Hepatocyte (in vitro differentiated cells): ENCODE measurements around the gene PRSS33. TPM values are rescaled to one million over a fixed set of nuclear protein-coding genes. Genes with fewer than 3 reads are reported as not detected.

Experiments
- DNase-seq: peaks from one replicate; pipeline ENCODE4 v3.0.0-alpha.2; 2016; ENCODE audit warnings: low spot score
- H2AFZ ChIP-seq: fragments of 200-600 bp; sonication (generic); 2 replicates; pipeline ENCODE4 v1.6.0; 2016; ENCODE audit warnings: antibody characterized with exemption, mild to moderate bottlenecking
- H3K27ac ChIP-seq: fragments of 200-600 bp; sonication (generic); 2 replicates; pipeline ENCODE4 v1.5.1; 2016; ENCODE audit warnings: mild to moderate bottlenecking
- H3K27me3 ChIP-seq: fragments of 200-600 bp; sonication (generic); 2 replicates; pipeline ENCODE4 v1.6.1; 2016
- H3K36me3 ChIP-seq: fragments of 200-600 bp; sonication (generic); replicated peaks from 2 replicates; pipeline ENCODE4 v1.5.1; 2016; ENCODE audit warnings: low read depth; ENCODE audit not compliant: insufficient read depth
- H3K4me1 ChIP-seq: fragments of 200-600 bp; sonication (generic); 2 replicates; pipeline ENCODE4 v1.5.1; 2016; ENCODE audit warnings: mild to moderate bottlenecking, moderate library complexity; ENCODE audit not compliant: insufficient read depth
- H3K4me2 ChIP-seq: fragments of 200-600 bp; sonication (generic); 2 replicates; pipeline ENCODE4 v1.6.0; 2016
- H3K4me3 ChIP-seq: fragments of 200-600 bp; sonication (generic); 2 replicates; pipeline ENCODE4 v1.5.1; 2016; ENCODE audit warnings: mild to moderate bottlenecking
- H3K79me2 ChIP-seq: fragments of 200-600 bp; sonication (generic); 2 replicates; pipeline ENCODE4 v1.6.0; 2017; ENCODE audit warnings: mild to moderate bottlenecking
- H3K9me2 ChIP-seq: fragments of 200-600 bp; sonication (generic); replicated peaks from 2 replicates; pipeline ENCODE4 v1.6.0; 2017; ENCODE audit warnings: mild to moderate bottlenecking; ENCODE audit not compliant: insufficient read depth
- H3K9me3 ChIP-seq: fragments of 200-600 bp; sonication (generic); 2 replicates; pipeline ENCODE4 v1.5.1; 2016; ENCODE audit warnings: low read depth, mild to moderate bottlenecking
- H4K20me1 ChIP-seq: fragments of 200-600 bp; sonication (generic); 2 replicates; pipeline ENCODE4 v1.6.0; 2016; ENCODE audit warnings: mild to moderate bottlenecking; ENCODE audit not compliant: insufficient read depth, poor library complexity, severe bottlenecking
- EZH2 ChIP-seq: fragments of 200-600 bp; sonication (generic); IDR thresholded peaks from 2 replicates; pipeline ENCODE4 v1.6.1; 2016; ENCODE audit warnings: antibody characterized with exemption, mild to moderate bottlenecking, borderline replicate concordance
- EZH2phosphoT487 ChIP-seq: fragments of 200-600 bp; sonication (generic); IDR thresholded peaks from one replicate; pipeline ENCODE4 v1.6.1; 2018; ENCODE audit warnings: antibody characterized with exemption, mild to moderate bottlenecking, low read depth, moderate library complexity; ENCODE audit not compliant: unreplicated experiment, severe bottlenecking
- WGBS: methylation state at CpG from one replicate; pipeline ENCODE4 v1.1.6; 2016; ENCODE audit warnings: low lambda C conversion rate; ENCODE audit errors: missing lambda C conversion rate; 5-methylcytosine and 5-hydroxymethylcytosine counted together
- polyA plus RNA-seq: library from polyadenylated mRNA; unstranded; fragments of >200 nt; fragmentation: Nextera tagmentation; extraction: Ambion mirVana; gene quantifications from 2 replicates; pipeline ENCODE4 v1.2.1, GENCODE V29; 2016
- total RNA-seq: library from RNA; depleted of rRNA; stranded (reverse); fragments of >200 nt; gene quantifications from 2 replicates; pipeline ENCODE4 v1.2.3, GENCODE V29; 2014
- TF ChIP-seq, protein P1 (sequence below): fragments of 200-600 bp; sonication (generic); IDR thresholded peaks from 2 replicates; pipeline ENCODE4 v1.5.1; 2016; ENCODE audit warnings: antibody characterized with exemption, mild to moderate bottlenecking; ENCODE audit not compliant: poor library complexity

PRSS33 gene
- total and polyA plus RNA-seq, 2 experiments from 2014 or later, result not detected

DNA sequence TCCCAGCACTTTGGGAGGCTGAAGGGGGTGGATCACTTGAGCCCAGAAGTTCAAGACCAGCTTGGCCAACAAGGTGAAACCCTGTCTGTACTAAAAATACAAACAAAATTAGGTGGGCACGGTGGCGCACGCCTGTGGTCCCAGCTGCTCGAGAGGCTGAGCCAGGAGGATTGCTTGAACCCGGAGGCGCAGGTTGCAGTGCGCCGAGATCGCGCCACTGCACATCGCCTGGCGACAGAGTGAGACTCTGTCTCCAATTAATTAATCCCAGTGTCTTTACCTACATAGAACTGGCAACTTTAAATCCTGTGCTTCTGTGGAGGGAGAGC lies 8.8 kb downstream of the PRSS33 start:
- H2AFZ ChIP-seq, result no peak overlapping the region
- peaks cover 49% of the 10 kb centered on the region for H3K79me2 ChIP-seq
- 98% methylated on average over 12 of the region's 12 CpGs for WGBS
- H3K27ac ChIP-seq, result peak overlapping the region; percentile 100
- no peaks in the 10 kb centered on the region for H3K27me3 ChIP-seq
- peak overlapping the region; percentile 99 for H3K4me3 ChIP-seq
- peak overlapping the region; percentile 79 for H3K4me2 ChIP-seq
- no peak for DNase-seq
- TF ChIP-seq EZH2 (no peak), EZH2phosphoT487 (no peak)
- TF ChIP-seq, protein P1, sequence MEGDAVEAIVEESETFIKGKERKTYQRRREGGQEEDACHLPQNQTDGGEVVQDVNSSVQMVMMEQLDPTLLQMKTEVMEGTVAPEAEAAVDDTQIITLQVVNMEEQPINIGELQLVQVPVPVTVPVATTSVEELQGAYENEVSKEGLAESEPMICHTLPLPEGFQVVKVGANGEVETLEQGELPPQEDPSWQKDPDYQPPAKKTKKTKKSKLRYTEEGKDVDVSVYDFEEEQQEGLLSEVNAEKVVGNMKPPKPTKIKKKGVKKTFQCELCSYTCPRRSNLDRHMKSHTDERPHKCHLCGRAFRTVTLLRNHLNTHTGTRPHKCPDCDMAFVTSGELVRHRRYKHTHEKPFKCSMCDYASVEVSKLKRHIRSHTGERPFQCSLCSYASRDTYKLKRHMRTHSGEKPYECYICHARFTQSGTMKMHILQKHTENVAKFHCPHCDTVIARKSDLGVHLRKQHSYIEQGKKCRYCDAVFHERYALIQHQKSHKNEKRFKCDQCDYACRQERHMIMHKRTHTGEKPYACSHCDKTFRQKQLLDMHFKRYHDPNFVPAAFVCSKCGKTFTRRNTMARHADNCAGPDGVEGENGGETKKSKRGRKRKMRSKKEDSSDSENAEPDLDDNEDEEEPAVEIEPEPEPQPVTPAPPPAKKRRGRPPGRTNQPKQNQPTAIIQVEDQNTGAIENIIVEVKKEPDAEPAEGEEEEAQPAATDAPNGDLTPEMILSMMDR, result no peak
- peaks cover 7% of the 10 kb centered on the region for H4K20me1 ChIP-seq
- H3K9me3 ChIP-seq, result no peaks in the 10 kb centered on the region
- peaks cover 23% of the 10 kb centered on the region for H3K4me1 ChIP-seq
- no peaks in the 10 kb centered on the region for H3K36me3 ChIP-seq
- H3K9me2 ChIP-seq, result no peaks in the 10 kb centered on the region

DNA sequence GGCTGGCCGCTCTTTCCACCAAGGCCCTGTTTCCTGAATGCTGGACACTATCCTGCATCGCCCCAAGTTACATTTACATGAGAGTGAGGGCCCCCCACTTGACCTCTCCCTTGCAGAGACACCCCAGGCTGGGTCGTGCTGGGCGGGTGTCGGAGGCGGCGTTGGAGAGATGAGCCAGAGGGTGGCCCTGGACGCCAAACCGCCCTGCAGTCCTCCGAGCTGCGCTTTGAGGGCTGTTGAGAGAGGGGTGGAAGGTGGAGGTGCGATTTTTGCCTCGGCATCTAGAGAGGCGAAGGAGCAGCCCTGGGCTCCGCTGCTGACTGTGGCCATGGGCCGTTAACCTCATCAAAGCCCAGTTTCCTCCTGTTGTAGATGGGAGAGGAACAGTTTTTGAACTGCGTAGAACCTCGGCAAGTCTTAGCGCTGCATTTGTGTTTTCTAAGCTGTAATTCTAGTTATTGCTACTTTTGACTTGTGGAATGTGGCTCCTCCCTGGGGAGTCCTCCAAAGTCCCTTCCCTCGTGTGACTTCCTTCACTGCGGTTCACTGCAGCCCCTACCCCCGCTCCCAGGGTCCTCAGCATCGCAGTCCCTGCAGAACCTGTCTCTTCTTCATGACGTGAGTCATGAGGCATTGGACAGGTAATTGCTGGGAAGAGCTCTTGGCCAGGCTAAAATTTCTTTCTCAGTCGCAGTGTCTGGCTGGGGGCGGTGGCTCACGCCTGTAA lies 9.3 kb downstream of the PRSS33 start:
- peak overlapping the region; percentile 92 for H2AFZ ChIP-seq

DNA sequence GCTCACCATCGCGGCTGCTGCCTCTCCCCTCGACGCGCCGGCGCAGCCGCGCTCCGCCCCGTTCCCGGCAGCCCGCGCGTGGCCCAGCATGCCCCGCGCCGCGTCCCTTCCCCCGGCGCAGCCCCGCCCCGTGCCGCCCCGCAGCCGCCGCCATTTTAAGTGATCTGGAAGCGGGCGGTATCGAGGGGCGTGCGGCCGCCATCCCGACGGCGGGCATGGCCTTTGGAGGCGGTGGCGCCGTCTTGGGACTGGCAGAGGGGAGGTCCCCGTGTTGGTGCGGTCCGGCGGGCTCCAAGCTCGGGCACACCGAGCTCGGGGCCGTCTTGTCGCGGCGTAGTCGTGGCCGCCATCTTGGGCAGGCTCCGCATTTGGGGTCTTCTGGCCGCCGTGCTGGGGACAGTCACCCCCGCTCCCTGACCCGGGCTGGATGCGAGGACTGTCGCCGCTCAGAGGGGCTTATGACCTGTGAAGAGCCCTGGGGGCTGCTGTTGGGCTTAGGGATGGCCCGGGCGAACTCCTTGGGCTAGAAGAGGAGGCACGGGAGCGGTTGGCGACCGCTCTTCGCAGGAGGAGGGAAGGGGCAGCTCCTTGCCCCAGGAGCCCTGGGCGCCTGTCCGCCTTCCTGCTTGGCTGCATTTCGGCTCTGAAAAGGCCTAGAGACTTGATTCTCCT lies 10.0 kb downstream of the PRSS33 start, which contains the start of gene ELOB:
Gene ELOB (minus strand): TSS at position 50 of the 672 bp plus-strand sequence. CDS start 41 bp downstream, at position 9.
- Histone ChIP-seq H3K9me2 (no peaks in the 10 kb centered on the region), H2AFZ (peak within 1 kb of the TSS; percentile 92), H3K4me2 (peak within 1 kb of the TSS; percentile 94), H3K9me3 (no peaks in the 10 kb centered on the region), H3K36me3 (no peaks in the 10 kb centered on the region), H3K4me3 (peak within 1 kb of the TSS; percentile 99), H3K27ac (peak within 1 kb of the TSS; percentile 100), H3K4me1 (peaks cover 23% of the 10 kb centered on the region), H3K27me3 (no peaks in the 10 kb centered on the region), H3K79me2 (peaks cover 56% of the 10 kb centered on the region), H4K20me1 (peaks cover 11% of the 10 kb centered on the region)
- peak; percentile 96 for DNase-seq
- WGBS, result under 1% methylated on average over 29 of the region's 70 CpGs
- TF ChIP-seq, protein P1, result no peak
- TF ChIP-seq EZH2 (no peak), EZH2phosphoT487 (no peak)

More for the DNA sequence above, 9.3 kb downstream of the PRSS33 start:
- TF ChIP-seq EZH2phosphoT487 (no peak), EZH2 (no peak)
- TF ChIP-seq, protein P1, result no peak
- Histone ChIP-seq H3K4me2 (peak overlapping the region; percentile 79), H3K4me3 (peak overlapping the region; percentile 99), H3K9me3 (no peaks in the 10 kb centered on the region), H3K27ac (peak overlapping the region; percentile 100), H3K27me3 (no peaks in the 10 kb centered on the region), H3K36me3 (no peaks in the 10 kb centered on the region), H4K20me1 (peaks cover 8% of the 10 kb centered on the region), H3K4me1 (peaks cover 23% of the 10 kb centered on the region), H3K9me2 (no peaks in the 10 kb centered on the region), H3K79me2 (peaks cover 55% of the 10 kb centered on the region)
- DNase-seq, result peak; percentile 56
- WGBS, result 17% methylated on average over 27 of the region's 27 CpGs
